HUES64 (cell line): Measurements from ENCODE around the gene FETUB.

Experiments used
- H3K27ac ChIP-seq: 2 replicates; pipeline ENCODE4 v1.7.0; 2013; ENCODE audit warnings: low read depth, low read length, inconsistent platforms
- H3K27me3 ChIP-seq: 2 replicates; pipeline ENCODE4 v1.6.1; 2013; ENCODE audit warnings: mild to moderate bottlenecking, low read length; ENCODE audit not compliant: insufficient read depth
- H3K36me3 ChIP-seq: 2 replicates; pipeline ENCODE4 v1.6.1; 2013; ENCODE audit warnings: mild to moderate bottlenecking, low read length; ENCODE audit not compliant: insufficient read depth
- H3K4me1 ChIP-seq: 2 replicates; pipeline ENCODE4 v1.6.1; 2013; ENCODE audit warnings: mild to moderate bottlenecking, low read length, moderate library complexity; ENCODE audit not compliant: insufficient read depth
- H3K4me3 ChIP-seq: 2 replicates; pipeline ENCODE4 v1.5.1; 2013; ENCODE audit warnings: mild to moderate bottlenecking, low read length, moderate library complexity
- H3K9ac ChIP-seq: 2 replicates; pipeline ENCODE4 v1.6.1; 2013; ENCODE audit warnings: mild to moderate bottlenecking, low read depth, low read length
- H3K9me3 ChIP-seq: 2 replicates; pipeline ENCODE4 v1.6.1; 2013; ENCODE audit warnings: low read depth, low read length; ENCODE audit not compliant: insufficient read depth
- WGBS: fragments of 150-250, 120-280 bp; methylation state at CpG from one replicate; pipeline ENCODE4 v1.1.7; 2013; ENCODE audit warnings: missing lambda C conversion rate; 5-methylcytosine and 5-hydroxymethylcytosine counted together

Gene FETUB

DNA sequence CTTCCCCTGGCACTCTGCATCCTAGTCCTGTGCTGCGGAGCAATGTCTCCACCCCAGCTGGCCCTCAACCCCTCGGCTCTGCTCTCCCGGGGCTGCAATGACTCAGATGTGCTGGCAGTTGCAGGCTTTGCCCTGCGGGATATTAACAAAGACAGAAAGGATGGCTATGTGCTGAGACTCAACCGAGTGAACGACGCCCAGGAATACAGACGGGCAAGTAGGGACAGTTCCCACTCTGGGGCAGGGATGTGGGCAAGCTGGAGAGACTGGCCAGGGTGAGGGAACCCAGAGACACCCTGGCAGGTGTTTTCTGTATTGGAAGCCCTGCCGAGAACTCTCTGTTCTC, 247 bp downstream of the FETUB start:
- Histone ChIP-seq H3K9me3 (no peaks in the 10 kb centered on the region), H3K4me3 (no peak overlapping the region)

GRCh38 chr3:186640929-186641328, 730 bp downstream of the FETUB start:
- H3K9me3 ChIP-seq = no peaks in the 10 kb centered on the region
- H3K27me3 ChIP-seq = 0 out of 2 replicates have a peak, but pooled peaks cover 4% of the 10 kb centered on the region
- no peak overlapping the region for H3K9ac ChIP-seq
- H3K36me3 ChIP-seq = no peaks in the 10 kb centered on the region
- H3K27ac ChIP-seq = no peak overlapping the region
- no peak overlapping the region for H3K4me3 ChIP-seq
- peaks cover 21% of the 10 kb centered on the region for H3K4me1 ChIP-seq

More for the DNA sequence above, 247 bp downstream of the FETUB start:
- no peaks in the 10 kb centered on the region for H3K36me3 ChIP-seq
- H3K9ac ChIP-seq = no peak overlapping the region
- H3K27ac ChIP-seq = no peak overlapping the region
- H3K27me3 ChIP-seq = 0 out of 2 replicates have a peak, but pooled peaks cover 4% of the 10 kb centered on the region
- H3K4me1 ChIP-seq = peaks cover 21% of the 10 kb centered on the region
- WGBS = 36% methylated on average over 9 of the region's 9 CpGs

GRCh38 chr3:186642014-186642413, 1.8 kb downstream of the FETUB start:
- Histone ChIP-seq H3K4me3 (no peak overlapping the region), H3K27me3 (0 out of 2 replicates have a peak, but pooled peaks cover 4% of the 10 kb centered on the region), H3K27ac (no peak overlapping the region), H3K36me3 (no peaks in the 10 kb centered on the region), H3K9me3 (no peaks in the 10 kb centered on the region), H3K9ac (no peak overlapping the region), H3K4me1 (peaks cover 21% of the 10 kb centered on the region)
- WGBS = 81% methylated on average over 3 of the region's 3 CpGs

DNA sequence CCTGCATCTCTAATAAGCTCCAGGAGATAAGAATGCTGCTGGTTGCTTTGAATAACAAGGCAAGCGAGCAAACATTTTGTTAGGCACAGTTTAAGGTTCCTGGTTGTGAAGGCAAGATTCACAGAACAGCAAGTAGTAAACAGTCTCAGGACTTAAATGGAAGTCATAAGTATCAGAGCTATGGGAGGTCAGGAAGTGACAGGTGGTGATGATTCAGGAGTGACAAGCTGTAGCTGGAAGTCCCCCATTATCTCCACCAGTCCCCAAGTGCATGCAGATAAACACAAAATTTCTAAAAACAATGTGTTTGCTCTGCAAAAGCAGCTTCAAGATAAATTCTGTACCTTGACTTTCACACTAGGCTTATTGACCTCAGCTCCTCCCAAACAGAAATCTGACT, 3.3 kb downstream of the FETUB start:
- Histone ChIP-seq H3K27ac (no peak overlapping the region), H3K4me1 (peaks cover 21% of the 10 kb centered on the region), H3K9me3 (no peaks in the 10 kb centered on the region), H3K27me3 (0 out of 2 replicates have a peak, but pooled peaks cover 4% of the 10 kb centered on the region), H3K9ac (no peak overlapping the region), H3K36me3 (no peaks in the 10 kb centered on the region), H3K4me3 (no peak overlapping the region)
- 41% methylated on average over 1 of the region's 1 CpG for WGBS

- no peak overlapping the region for H3K4me3 ChIP-seq
- H3K27me3 ChIP-seq = 0 out of 2 replicates have a peak, but pooled peaks cover 4% of the 10 kb centered on the region
- peaks cover 21% of the 10 kb centered on the region for H3K4me1 ChIP-seq
- no peak overlapping the region for H3K9ac ChIP-seq
- no peaks in the 10 kb centered on the region for H3K36me3 ChIP-seq
- 96% methylated on average over 3 of the region's 3 CpGs for WGBS
- no peaks in the 10 kb centered on the region for H3K9me3 ChIP-seq
- H3K27ac ChIP-seq = no peak overlapping the region
Measured at GRCh38 chr3:186644683-186645082, 4.5 kb downstream of the FETUB start.

- no peak overlapping the region for H3K9ac ChIP-seq
- H3K27me3 ChIP-seq = 0 out of 2 replicates have a peak, but pooled peaks cover 4% of the 10 kb centered on the region
- H3K36me3 ChIP-seq = no peaks in the 10 kb centered on the region
- no peak overlapping the region for H3K27ac ChIP-seq
- no peak overlapping the region for H3K4me3 ChIP-seq
- H3K9me3 ChIP-seq = no peaks in the 10 kb centered on the region
- WGBS = 92% methylated on average over 4 of the region's 4 CpGs
- peaks cover 12% of the 10 kb centered on the region for H3K4me1 ChIP-seq
Measured at GRCh38 chr3:186646106-186646505, 5.9 kb downstream of the FETUB start.

DNA sequence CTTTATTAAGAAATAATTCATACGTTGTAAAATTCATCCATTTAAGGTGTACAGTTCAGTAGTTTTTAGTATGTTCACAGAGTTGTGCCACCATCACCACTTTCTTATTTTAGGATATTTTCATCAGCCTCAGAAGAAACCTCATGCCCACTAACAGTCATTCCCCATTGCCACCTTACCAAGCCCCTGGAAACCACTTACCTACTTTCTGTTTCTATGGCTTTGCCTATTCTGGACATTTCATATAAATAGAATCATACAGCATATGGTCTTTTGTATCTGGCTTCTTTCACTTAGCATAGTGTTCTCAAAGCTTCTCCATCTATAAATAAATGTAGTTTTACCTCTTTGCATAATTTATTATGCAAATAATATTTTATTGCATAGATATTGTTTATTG, 6.6 kb downstream of the FETUB start:
- H3K4me1 ChIP-seq = peaks cover 12% of the 10 kb centered on the region
- no peak overlapping the region for H3K9ac ChIP-seq
- H3K27me3 ChIP-seq = 0 out of 2 replicates have a peak, but pooled peaks cover 4% of the 10 kb centered on the region
- H3K4me3 ChIP-seq = no peak overlapping the region
- no peak overlapping the region for H3K27ac ChIP-seq
- no peaks in the 10 kb centered on the region for H3K36me3 ChIP-seq
- H3K9me3 ChIP-seq = no peaks in the 10 kb centered on the region
- 100% methylated on average over 1 of the region's 1 CpG for WGBS

- no peaks in the 10 kb centered on the region for H3K36me3 ChIP-seq
- H3K27ac ChIP-seq = no peak overlapping the region
- H3K9me3 ChIP-seq = no peaks in the 10 kb centered on the region
- no peak overlapping the region for H3K4me3 ChIP-seq
- H3K9ac ChIP-seq = no peak overlapping the region
- no peaks in the 10 kb centered on the region for H3K27me3 ChIP-seq
- H3K4me1 ChIP-seq = peaks cover under 1% of the 10 kb centered on the region
- WGBS = 95% methylated on average over 1 of the region's 1 CpG
Measured at GRCh38 chr3:186648851-186649250, 8.7 kb downstream of the FETUB start.

DNA sequence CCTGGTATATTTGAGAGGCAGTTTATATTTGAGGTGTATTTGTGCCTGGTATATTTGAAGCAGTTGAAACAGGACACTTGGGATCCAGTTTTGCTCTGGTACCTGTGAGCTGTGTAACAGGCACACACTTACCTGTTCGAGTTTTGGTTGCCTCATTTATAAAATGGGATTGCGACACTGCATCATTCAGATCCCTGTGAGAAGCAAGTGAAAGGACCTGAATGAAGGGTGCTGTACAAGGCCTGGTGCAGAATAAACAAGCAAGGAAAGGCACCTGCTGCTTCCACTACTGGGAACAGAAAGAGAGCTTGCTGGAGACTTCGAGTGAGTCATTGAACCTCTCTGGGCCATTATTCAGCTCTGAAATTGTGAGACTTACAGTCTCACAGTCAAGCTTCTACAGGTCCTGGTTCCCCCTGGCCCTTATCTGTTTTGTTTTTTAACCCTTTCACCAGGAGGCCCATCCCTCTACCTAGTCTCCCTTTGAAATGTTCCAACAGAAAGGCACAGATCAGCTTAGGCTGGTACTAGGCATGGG, 11.5 kb downstream of the FETUB start:
- Histone ChIP-seq H3K36me3 (no peaks in the 10 kb centered on the region), H3K4me1 (peaks cover 8% of the 10 kb centered on the region), H3K9me3 (no peaks in the 10 kb centered on the region), H3K9ac (no peak overlapping the region), H3K4me3 (no peak overlapping the region), H3K27me3 (no peaks in the 10 kb centered on the region), H3K27ac (no peak overlapping the region)
- WGBS = 90% methylated on average over 3 of the region's 3 CpGs

GRCh38 chr3:186653080-186653707, 13.0 kb downstream of the FETUB start:
- Histone ChIP-seq H3K4me1 (peaks cover 8% of the 10 kb centered on the region), H3K36me3 (0 out of 2 replicates have a peak, but pooled peaks cover 2% of the 10 kb centered on the region), H3K27ac (no peak overlapping the region), H3K9me3 (0 out of 2 replicates have a peak, but pooled peaks cover 2% of the 10 kb centered on the region), H3K27me3 (no peaks in the 10 kb centered on the region), H3K4me3 (no peak overlapping the region), H3K9ac (no peak overlapping the region)
- WGBS = 91% methylated on average over 7 of the region's 7 CpGs

- H3K27ac ChIP-seq = no peak overlapping the region
Measured at GRCh38 chr3:186653984-186654383, 13.8 kb downstream of the FETUB start.

More at GRCh38 chr3:186653984-186654383, 13.8 kb downstream of the FETUB start:
- 34% methylated on average over 6 of the region's 6 CpGs for WGBS
- Histone ChIP-seq H3K9me3 (0 out of 2 replicates have a peak, but pooled peaks cover 3% of the 10 kb centered on the region), H3K36me3 (0 out of 2 replicates have a peak, but pooled peaks cover 2% of the 10 kb centered on the region), H3K4me1 (peaks cover 8% of the 10 kb centered on the region), H3K4me3 (no peak overlapping the region), H3K27me3 (no peaks in the 10 kb centered on the region), H3K9ac (no peak overlapping the region)
